ENCODE data around the gene HMGN4. TPM values are rescaled to one million over a fixed set of nuclear protein-coding genes. Genes with fewer than 3 reads are reported as not detected.

The HMGN4 gene
- polyA plus RNA-seq, 1 of the 3 experiments (the other 2 are of a cell fraction) = 76.3 TPM

GRCh38 chr6:26489996-26490964 is 47.9 kb upstream of the HMGN4 start:
- 78% methylated on average over 8 of the region's 8 CpGs for WGBS (ENCODE audit: low lambda C conversion rate)
- Histone ChIP-seq H3K27ac (ENCODE audit: low read depth in 2 of 2, low read length in 1 of 2) (no peak overlapping the region), H3K79me2 (ENCODE audit: insufficient read depth) (no peaks in the 10 kb centered on the region), H3K27me3 (ENCODE audit: insufficient read depth) (no peaks in the 10 kb centered on the region; the same call in 1 of the 2 replicates), H3K9me3 (no peaks in the 10 kb centered on the region), H3K4me3 (ENCODE audit: low read depth in 2 of 2, low read length in 1 of 2) (no peak overlapping the region), H4K20me1 (ENCODE audit: insufficient read depth) (no peaks in the 10 kb centered on the region), H3K36me3 (replicated peaks in 1 of 2; ENCODE audit: control insufficient read depth in 1 of 2, insufficient read depth in 2 of 2, low read length in 1 of 2) (no peaks in the 10 kb centered on the region), H3F3A (replicated peaks; ENCODE audit: insufficient read depth) (no peaks in the 10 kb centered on the region), H3K4me2 (no peak overlapping the region), H3K4me1 (ENCODE audit: control insufficient read depth in 1 of 2, insufficient read depth in 2 of 2, low read depth in 1 of 2, low read length in 1 of 2) (no peaks in the 10 kb centered on the region), H3K9me2 (no peaks in the 10 kb centered on the region), H2AFZ (ENCODE audit: low read depth) (no peak overlapping the region), H3K9ac (no peak overlapping the region)
- TF ChIP-seq FOSL2 (IDR thresholded peaks at IDR 0.05; ENCODE audit: borderline replicate concordance, low read depth) (no peak), RAD21 (IDR thresholded peaks at IDR 0.05; ENCODE audit: low read length) (no peak)
- POLR2A ChIA-PET = no interaction called here
- DNase-seq = no peak
- CTCF ChIA-PET = interaction anchor here (1.2 to 1.8 kb wide), 2 partner anchors 144 to 149 kb away, joined by 3 to 7 read pairs; no protein-coding TSS in a partner anchor

GRCh38 chr6:26491604-26492003 is 46.6 kb upstream of the HMGN4 start:
- Histone ChIP-seq H2AFZ (ENCODE audit: low read depth) (no peak overlapping the region), H3K27ac (ENCODE audit: low read depth in 2 of 2, low read length in 1 of 2) (no peak overlapping the region), H3F3A (replicated peaks; ENCODE audit: insufficient read depth) (no peaks in the 10 kb centered on the region), H3K9ac (no peak overlapping the region), H3K9me3 (no peaks in the 10 kb centered on the region), H3K4me3 (ENCODE audit: low read depth in 2 of 2, low read length in 1 of 2) (no peak overlapping the region), H4K20me1 (ENCODE audit: insufficient read depth) (no peaks in the 10 kb centered on the region), H3K4me2 (no peak overlapping the region), H3K27me3 (ENCODE audit: insufficient read depth) (peaks cover 5% of the 10 kb centered on the region; the same call in 1 of the 2 replicates), H3K9me2 (no peaks in the 10 kb centered on the region), H3K79me2 (ENCODE audit: insufficient read depth) (no peaks in the 10 kb centered on the region), H3K36me3 (replicated peaks in 1 of 2; ENCODE audit: control insufficient read depth in 1 of 2, insufficient read depth in 2 of 2, low read length in 1 of 2) (no peaks in the 10 kb centered on the region), H3K4me1 (ENCODE audit: control insufficient read depth in 1 of 2, insufficient read depth in 2 of 2, low read depth in 1 of 2, low read length in 1 of 2) (no peaks in the 10 kb centered on the region)
- WGBS (ENCODE audit: low lambda C conversion rate) = 78% methylated on average over 5 of the region's 5 CpGs
- TF ChIP-seq MAX (IDR thresholded peaks at IDR 0.05; ENCODE audit: low read depth) = no peak
- no peak for TF ChIP-seq PBX3 (IDR thresholded peaks at IDR 0.05)
- no peak for TF ChIP-seq RAD21 (IDR thresholded peaks at IDR 0.05; ENCODE audit: low read length)
- TF ChIP-seq YY1 (IDR thresholded peaks at IDR 0.05; ENCODE audit: low read depth) = no peak
- TF ChIP-seq FOSL2 (IDR thresholded peaks at IDR 0.05; ENCODE audit: borderline replicate concordance, low read depth) = no peak
- TF ChIP-seq EZH2phosphoT487 (IDR thresholded peaks at IDR 0.05; ENCODE audit: borderline replicate concordance, low read depth) = no peak
- no peak for TF ChIP-seq JUND (IDR thresholded peaks at IDR 0.05)
- TF ChIP-seq ELF1 (IDR thresholded peaks at IDR 0.05) = no peak
- no peak for TF ChIP-seq TAF1 (IDR thresholded peaks at IDR 0.05; ENCODE audit: borderline replicate concordance, low read depth, low read length)
- no peak for TF ChIP-seq RFX5 (IDR thresholded peaks at IDR 0.05; ENCODE audit: low read length)
- no peak for TF ChIP-seq SMC3 (IDR thresholded peaks at IDR 0.05; ENCODE audit: low read depth, low read length)
- no peak for TF ChIP-seq CHD2 (IDR thresholded peaks at IDR 0.05; ENCODE audit: low read length, partially characterized antibody)
- TF ChIP-seq POLR2AphosphoS5 (IDR thresholded peaks at IDR 0.05; ENCODE audit: low read depth, low read length) = no peak
- no peak for TF ChIP-seq MEF2A (IDR thresholded peaks at IDR 0.05; ENCODE audit: borderline replicate concordance, low read depth)
- TF ChIP-seq EP300 (IDR thresholded peaks at IDR 0.05; ENCODE audit: borderline replicate concordance in 1 of 2, low read depth in 1 of 2, low read length in 1 of 2) = no peak
- TF ChIP-seq MXI1 (IDR thresholded peaks at IDR 0.05; ENCODE audit: low read depth, low read length) = no peak
- ChIA-PET POLR2A (no interaction called here), CTCF (interaction anchor here (0.8 kb wide), 1 partner anchor 150 kb away, joined by 4 read pairs; no protein-coding TSS in a partner anchor)
- DNase-seq = no peak

Data from SK-N-SH (cell line).